Esophagus squamous epithelium (tissue), 5 donors: Measurements from ENCODE around the gene EMX2. TPM values are rescaled to one million over a fixed set of nuclear protein-coding genes. Genes with fewer than 3 reads are reported as not detected.

ENCODE experiments used
- DNase-seq: peaks from one replicate; lab custom pipeline; 2025; lab: John Stamatoyannopoulos, UW
- H3K27ac ChIP-seq, 4 donors: fragments of 200-600 bp; sonication (generic); one replicate each; pipeline ENCODE4 v1.5.1; 2016 to 2019; ENCODE audit warnings: mild to moderate bottlenecking in 1 of 4
- H3K27me3 ChIP-seq, 4 donors: fragments of 200-600 bp; sonication (generic); 1 replicate in 3 of 4; 2 replicates in 1 of 4; pipeline versions ENCODE4 v1.5.1 to v1.6.0; 2017 to 2021; ENCODE audit warnings: antibody characterized with exemption in 1 of 4
- H3K36me3 ChIP-seq, 3 donors: fragments of 200-600 bp; sonication (generic); one replicate each; pipeline ENCODE4 v1.5.1; 2016 to 2019
- H3K4me1 ChIP-seq, 3 donors: fragments of 200-600 bp; sonication (generic); one replicate each; pipeline ENCODE4 v1.5.1; 2017 to 2019
- H3K4me3 ChIP-seq, 4 donors: fragments of 200-600 bp; sonication (generic); 1 replicate in 3 of 4; 2 replicates in 1 of 4; pipeline ENCODE4 v1.5.1; 2016 to 2019; ENCODE audit warnings: mild to moderate bottlenecking in 2 of 4, moderate library complexity in 1 of 4
- H3K9me3 ChIP-seq, 3 donors: fragments of 200-600 bp; sonication (generic); one replicate each; pipeline ENCODE4 v1.5.1; 2016 to 2019
- CTCF ChIP-seq, 6 experiments: fragments of 450-650 bp in 4 of 6; fragments of 200-600 bp in 2 of 6; sonication (generic) in 2 of 6; IDR thresholded peaks; one replicate each; pipeline ENCODE4 v1.5.1; 2016 to 2019; ENCODE audit warnings: antibody characterized with exemption in 6 of 6, mild to moderate bottlenecking in 4 of 6, moderate library complexity in 4 of 6
- POLR2A ChIP-seq, 4 donors: fragments of 450-650 bp; IDR thresholded peaks; one replicate each; pipeline ENCODE4 v1.6.1; 2017; ENCODE audit warnings: antibody characterized with exemption in 4 of 4, mild to moderate bottlenecking in 4 of 4, moderate library complexity in 3 of 4
- intact Hi-C: fragments of 100-400 bp; cut with DNase I; formaldehyde crosslinking; loops from one replicate; pipeline ENCODE4 v1.15.0; 2022
- total RNA-seq, 4 donors: library from RNA; depleted of rRNA; stranded (reverse); fragments of >200 nt; gene quantifications; one replicate each; pipeline ENCODE4 v1.1.0, GENCODE V29; 2016
- donor health status: DM: yes; HTN: yes; CAD: no.

The EMX2 gene
- total RNA-seq, 4 donors from 2014 or later = 0.19 TPM; not detected in 3

DNA sequence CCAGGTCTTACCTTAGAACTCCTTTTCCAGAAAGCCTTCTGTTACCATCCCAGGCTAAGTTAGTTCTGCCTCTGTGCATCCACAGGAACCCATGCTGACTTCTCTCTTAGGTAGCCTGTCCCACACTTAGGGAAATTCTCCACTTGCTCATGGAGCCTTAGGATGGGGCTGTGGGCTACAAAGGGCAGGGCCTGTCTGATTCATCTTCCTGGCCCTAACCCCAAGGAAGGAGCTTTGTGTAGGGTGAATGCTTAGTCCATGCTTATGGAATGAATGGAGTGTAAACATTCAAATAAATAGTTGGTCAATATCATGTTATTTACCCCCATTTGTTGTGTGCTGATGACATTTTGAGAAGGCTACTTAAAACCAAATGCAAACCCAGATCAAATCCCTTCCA is 54.7 kb downstream of the EMX2 start:
- DNase-seq = no peak
- H3K27me3 ChIP-seq = peaks cover 0 to 13% (median 0%) of the 10 kb centered on the region in 4 donors
- TF ChIP-seq CTCF (IDR thresholded peaks at IDR 0.05) (no peak), POLR2A (IDR thresholded peaks at IDR 0.05) (no peak)
- no peak overlapping the region for H3K27ac ChIP-seq
- peaks cover 0 to 3% (median 0%) of the 10 kb centered on the region in 3 donors for H3K9me3 ChIP-seq
- H3K36me3 ChIP-seq = no peaks in the 10 kb centered on the region
- intact Hi-C loops = no loop called here
- H3K4me1 ChIP-seq = no peaks in the 10 kb centered on the region
- no peak overlapping the region for H3K4me3 ChIP-seq

Other genes with a start within 250 kb of the EMX2 start
- gene PDZD8, start 167.3 kb upstream of the EMX2 start, total RNA-seq = 10 to 100 TPM; 28.1 to 39.2 (median 32.9) TPM